ENCODE results near the gene NFYA.

- no peak for TF ChIP-seq CTCF (IDR thresholded peaks at IDR 0.05; ENCODE audit: insufficient read depth, low read depth, low read length)
- TF ChIP-seq EZH2 (IDR thresholded peaks at IDR 0.05; ENCODE audit: insufficient read depth, low read length): no peak
Observed at GRCh38 chr6:41065550-41066026, 7.2 kb upstream of the NFYA start.

Measured in astrocyte (in vitro differentiated cells and primary cell).